H9 (cell line): ENCODE data around the gene CYP2A7. TPM values are rescaled to one million over a fixed set of nuclear protein-coding genes. Genes with fewer than 3 reads are reported as not detected.

ENCODE experiments used
- DNase-seq: peaks from one replicate; pipeline ENCODE4 v3.0.0-alpha.2; 2017
- H2AFZ ChIP-seq: one replicate; pipeline ENCODE4 v1.6.1; 2013; ENCODE audit warnings: mild to moderate bottlenecking, low read length, control low read depth, moderate library complexity
- H2AK5ac ChIP-seq: 2 replicates; pipeline ENCODE4 v1.6.1; 2013; ENCODE audit warnings: low read length, control low read depth, mixed read lengths; ENCODE audit not compliant: insufficient read length
- H2BK120ac ChIP-seq: one replicate; pipeline ENCODE4 v1.6.1; 2013; ENCODE audit warnings: low read depth, mild to moderate bottlenecking, low read length, control low read depth, inconsistent platforms; ENCODE audit not compliant: poor library complexity, severe bottlenecking
- H2BK12ac ChIP-seq: 2 replicates; pipeline ENCODE4 v1.6.1; 2013; ENCODE audit warnings: low read length, control low read depth, mixed read lengths, low read depth; ENCODE audit not compliant: insufficient read length
- H2BK15ac ChIP-seq: 2 replicates; pipeline ENCODE4 v1.6.1; 2013; ENCODE audit warnings: low read depth, low read length, control low read depth
- H2BK20ac ChIP-seq: one replicate; pipeline ENCODE4 v1.6.1; 2013; ENCODE audit warnings: low read depth, mild to moderate bottlenecking, low read length, control low read depth, inconsistent platforms; ENCODE audit not compliant: poor library complexity, severe bottlenecking
- H2BK5ac ChIP-seq: 2 replicates; pipeline ENCODE4 v1.6.1; 2013; ENCODE audit warnings: low read length, control low read depth, mixed read lengths; ENCODE audit not compliant: insufficient read length
- H3K14ac ChIP-seq: 2 replicates; pipeline ENCODE4 v1.6.1; 2013; ENCODE audit warnings: low read length, control low read depth; ENCODE audit not compliant: insufficient read depth
- H3K18ac ChIP-seq: 2 replicates; pipeline ENCODE4 v1.6.1; 2013; ENCODE audit warnings: low read depth, mild to moderate bottlenecking, mixed read lengths, low read length, control low read depth; ENCODE audit not compliant: insufficient read length
- H3K23ac ChIP-seq: 2 replicates; pipeline ENCODE4 v1.6.1; 2013; ENCODE audit warnings: low read length, control low read depth, mixed read lengths, low read depth; ENCODE audit not compliant: insufficient read length
- H3K23me2 ChIP-seq: 2 replicates; pipeline ENCODE4 v1.6.1; 2013; ENCODE audit warnings: low read depth, mild to moderate bottlenecking, mixed read lengths, low read length, control low read depth; ENCODE audit not compliant: insufficient read length, poor library complexity, severe bottlenecking
- H3K27ac ChIP-seq: 2 replicates; pipeline ENCODE4 v1.5.1; 2013; ENCODE audit warnings: low read length, control low read depth, mixed read lengths, low read depth; ENCODE audit not compliant: insufficient read length
- H3K27me3 ChIP-seq: 2 replicates; pipeline ENCODE4 v1.6.1; 2013; ENCODE audit warnings: low read length, control low read depth, inconsistent platforms; ENCODE audit not compliant: insufficient read depth
- H3K4ac ChIP-seq: 2 replicates; pipeline ENCODE4 v1.6.1; 2013; ENCODE audit warnings: low read depth, mild to moderate bottlenecking, control low read depth, inconsistent platforms, low read length, moderate library complexity
- H3K4me1 ChIP-seq: 2 replicates; pipeline ENCODE4 v1.6.1; 2013; ENCODE audit warnings: low read length, control low read depth, inconsistent platforms; ENCODE audit not compliant: insufficient read depth
- H3K4me2 ChIP-seq: 2 replicates; pipeline ENCODE4 v1.6.1; 2013; ENCODE audit warnings: low read length, control low read depth, mixed read lengths; ENCODE audit not compliant: insufficient read length, insufficient read depth
- H3K56ac ChIP-seq: 2 replicates; pipeline ENCODE4 v1.6.1; 2013; ENCODE audit warnings: low read depth, mild to moderate bottlenecking, mixed read lengths, low read length, control low read depth; ENCODE audit not compliant: insufficient read length
- H3K79me1 ChIP-seq: 2 replicates; pipeline ENCODE4 v1.6.1; 2013; ENCODE audit warnings: low read depth, mild to moderate bottlenecking, moderate library complexity, low read length, control low read depth, inconsistent platforms; ENCODE audit not compliant: insufficient read depth, poor library complexity, severe bottlenecking
- H3K79me2 ChIP-seq: 2 replicates; pipeline ENCODE4 v1.6.1; 2013; ENCODE audit warnings: low read length, control low read depth, inconsistent platforms; ENCODE audit not compliant: insufficient read depth
- H3K9ac ChIP-seq: 2 replicates; pipeline ENCODE4 v1.6.1; 2013; ENCODE audit warnings: low read length, control low read depth, mixed read lengths; ENCODE audit not compliant: insufficient read length; ENCODE audit errors: extremely low read depth
- H3K9me3 ChIP-seq: one replicate; pipeline ENCODE4 v1.6.1; 2013; ENCODE audit warnings: low read depth, low read length, inconsistent platforms; ENCODE audit not compliant: control insufficient read depth
- H3T11ph ChIP-seq: one replicate; pipeline ENCODE4 v1.6.1; 2013; ENCODE audit warnings: mild to moderate bottlenecking, low read length, control low read depth, inconsistent platforms
- H4K20me1 ChIP-seq: one replicate; pipeline ENCODE4 v1.6.1; 2013; ENCODE audit not compliant: control insufficient read depth, insufficient read length, insufficient read depth
- H4K5ac ChIP-seq: 2 replicates; pipeline ENCODE4 v1.6.1; 2013; ENCODE audit warnings: low read depth, mild to moderate bottlenecking, mixed read lengths, low read length, control low read depth; ENCODE audit not compliant: insufficient read length
- H4K8ac ChIP-seq: replicated peaks from 2 replicates; pipeline ENCODE4 v1.6.1; 2013; ENCODE audit warnings: low read length, control low read depth, mixed read lengths, low read depth; ENCODE audit not compliant: insufficient read length
- H4K91ac ChIP-seq: 2 replicates; pipeline ENCODE4 v1.6.1; 2013; ENCODE audit warnings: low read depth, mild to moderate bottlenecking, moderate library complexity, mixed read lengths, low read length, control low read depth; ENCODE audit not compliant: insufficient read length
- H3K27ac Mint-ChIP-seq, 3 experiments: 2 replicates in 2 of 3; 3 replicates in 1 of 3; pipeline ENCODE4 v1.8.0; 2020 to 2021; ENCODE audit warnings: mixed read lengths in 3 of 3, mild to moderate bottlenecking in 1 of 3, moderate library complexity in 1 of 3
- H3K27me3 Mint-ChIP-seq: 2 replicates; pipeline ENCODE4 v1.8.0; 2021; ENCODE audit warnings: low read depth, mild to moderate bottlenecking, moderate library complexity, mixed read lengths
- H3K36me3 Mint-ChIP-seq, 3 experiments: 2 replicates in 2 of 3; 3 replicates in 1 of 3; pipeline ENCODE4 v1.8.0; 2020 to 2021; ENCODE audit warnings: low read depth in 3 of 3, mixed read lengths in 3 of 3; ENCODE audit not compliant: insufficient read depth in 1 of 3
- H3K4me1 Mint-ChIP-seq, 2 experiments: 2 replicates each; pipeline ENCODE4 v1.8.0; 2020; ENCODE audit warnings: mixed read lengths in 2 of 2
- H3K4me3 Mint-ChIP-seq, 2 experiments: 2 replicates in 1 of 2; 3 replicates in 1 of 2; pipeline ENCODE4 v1.8.0; 2020 to 2021; ENCODE audit warnings: mild to moderate bottlenecking in 2 of 2, mixed read lengths in 2 of 2, moderate library complexity in 1 of 2
- H3K9me3 Mint-ChIP-seq, 2 experiments: 2 replicates in 1 of 2; 3 replicates in 1 of 2; pipeline ENCODE4 v1.8.0; 2020; ENCODE audit warnings: mild to moderate bottlenecking in 2 of 2, mixed read lengths in 2 of 2, moderate library complexity in 1 of 2
- WGBS: extraction: QIAGEN DNeasy Blood & Tissue Kit; methylation state at CpG from one replicate; pipeline ENCODE4 v1.1.7; 2013; ENCODE audit warnings: missing lambda C conversion rate, low lambda C conversion rate, mixed read lengths; ENCODE audit not compliant: insufficient read length; ENCODE audit errors: extremely low coverage; 5-methylcytosine and 5-hydroxymethylcytosine counted together
- total RNA-seq: library from RNA; stranded (reverse); gene quantifications from 2 replicates; pipeline ENCODE4 v1.2.1, GENCODE V29; 2021
- TF ChIP-seq, protein P1 (sequence below): fragments of 200-600 bp; sonication (generic); conservative IDR thresholded peaks from 3 replicates; pipeline ENCODE4 v1.8.0; 2021; ENCODE audit warnings: antibody characterized with exemption, mild to moderate bottlenecking

CYP2A7 gene
- total RNA-seq, 1 experiment from 2014 or later = not detected

- Histone ChIP-seq H3K18ac (no peak overlapping the region), H4K5ac (no peak overlapping the region), H2BK15ac (no peak overlapping the region), H2AFZ (no peak overlapping the region), H3K23me2 (peaks cover 2% of the 10 kb centered on the region), H3K4me2 (no peak overlapping the region), H3K9me3 (no peaks in the 10 kb centered on the region), H3K27ac (no peak overlapping the region), H3K14ac (no peak overlapping the region; the same call in 1 of the 2 replicates), H3K4ac (no peak overlapping the region), H3K56ac (no peak overlapping the region), H3K4me1 (no peaks in the 10 kb centered on the region), H2BK120ac (no peak overlapping the region), H3K9ac (no peak overlapping the region), H3K79me2 (no peaks in the 10 kb centered on the region), H2AK5ac (no peak overlapping the region), H4K8ac (no peak overlapping the region), H2BK12ac (no peak overlapping the region), H3T11ph (no peak overlapping the region), H3K27me3 (no peaks in the 10 kb centered on the region), H2BK20ac (no peak overlapping the region), H4K91ac (no peak overlapping the region), H2BK5ac (no peak overlapping the region), H3K79me1 (no peaks in the 10 kb centered on the region), H3K23ac (no peak overlapping the region), H4K20me1 (no peaks in the 10 kb centered on the region)
- H3K9me3 Mint-ChIP-seq = peaks cover 22 to 26% of the 10 kb centered on the region in 2 experiments
- no peak overlapping the region for H3K27ac Mint-ChIP-seq
- TF ChIP-seq, protein P1, sequence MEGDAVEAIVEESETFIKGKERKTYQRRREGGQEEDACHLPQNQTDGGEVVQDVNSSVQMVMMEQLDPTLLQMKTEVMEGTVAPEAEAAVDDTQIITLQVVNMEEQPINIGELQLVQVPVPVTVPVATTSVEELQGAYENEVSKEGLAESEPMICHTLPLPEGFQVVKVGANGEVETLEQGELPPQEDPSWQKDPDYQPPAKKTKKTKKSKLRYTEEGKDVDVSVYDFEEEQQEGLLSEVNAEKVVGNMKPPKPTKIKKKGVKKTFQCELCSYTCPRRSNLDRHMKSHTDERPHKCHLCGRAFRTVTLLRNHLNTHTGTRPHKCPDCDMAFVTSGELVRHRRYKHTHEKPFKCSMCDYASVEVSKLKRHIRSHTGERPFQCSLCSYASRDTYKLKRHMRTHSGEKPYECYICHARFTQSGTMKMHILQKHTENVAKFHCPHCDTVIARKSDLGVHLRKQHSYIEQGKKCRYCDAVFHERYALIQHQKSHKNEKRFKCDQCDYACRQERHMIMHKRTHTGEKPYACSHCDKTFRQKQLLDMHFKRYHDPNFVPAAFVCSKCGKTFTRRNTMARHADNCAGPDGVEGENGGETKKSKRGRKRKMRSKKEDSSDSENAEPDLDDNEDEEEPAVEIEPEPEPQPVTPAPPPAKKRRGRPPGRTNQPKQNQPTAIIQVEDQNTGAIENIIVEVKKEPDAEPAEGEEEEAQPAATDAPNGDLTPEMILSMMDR = no peak
- no CpG with 5 or more reads among the region's 6 CpGs for WGBS
- H3K4me1 Mint-ChIP-seq = peaks cover 10 to 12% of the 10 kb centered on the region in 2 experiments
- H3K27me3 Mint-ChIP-seq = peaks cover 46% of the 10 kb centered on the region
- H3K4me3 Mint-ChIP-seq = no peak overlapping the region
- DNase-seq = no peak
- H3K36me3 Mint-ChIP-seq = peaks cover 0 to 19% (median 7%) of the 10 kb centered on the region in 3 experiments; a peak in 5 of 7 replicates
Measured at GRCh38 chr19:40908976-40909375, 26.9 kb upstream of the CYP2A7 start.
